Esophagus muscularis mucosa (tissue), 3 donors: ENCODE measurements around the gene IPO11.

Source experiments
- POLR2A ChIP-seq: fragments of 450-650 bp; IDR thresholded peaks from one replicate; pipeline ENCODE4 v1.6.1; 2017; ENCODE audit warnings: antibody characterized with exemption, moderate library complexity, mild to moderate bottlenecking, low read depth
- POLR2AphosphoS5 ChIP-seq, 2 donors: sonication (generic); formaldehyde crosslinking; IDR thresholded peaks; one replicate each; pipeline ENCODE4 v1.6.1; 2017; ENCODE audit warnings: antibody characterized with exemption in 2 of 2
- TF ChIP-seq, protein P1 (sequence below), 3 experiments: fragments of 200-600 bp in 2 of 3; fragments of 450-650 bp in 1 of 3; sonication (generic) in 2 of 3; IDR thresholded peaks; one replicate each; pipeline ENCODE4 v1.5.1; 2017 to 2019; ENCODE audit warnings: antibody characterized with exemption in 3 of 3, mild to moderate bottlenecking in 2 of 3, moderate library complexity in 1 of 3

DNA sequence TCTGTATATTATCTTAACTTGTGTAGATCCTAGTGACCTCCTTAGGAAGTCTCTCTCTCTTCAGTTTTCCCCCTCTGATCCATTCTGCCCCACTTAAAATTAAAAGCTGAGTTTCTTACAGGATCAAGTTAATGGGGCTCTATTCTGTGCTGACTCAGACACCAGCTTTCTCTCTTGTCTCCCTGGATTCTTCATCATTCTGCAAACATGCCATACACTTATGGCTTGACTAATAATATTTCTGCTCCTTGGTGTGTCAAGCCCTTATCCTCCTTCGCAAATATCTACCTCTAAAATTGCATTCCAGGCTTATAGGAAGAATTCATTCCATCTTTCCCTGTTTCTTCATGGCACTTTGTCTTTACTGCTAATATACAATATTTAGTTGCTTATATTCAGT, 184.1 kb downstream of the IPO11 start:
- TF ChIP-seq, protein P1, sequence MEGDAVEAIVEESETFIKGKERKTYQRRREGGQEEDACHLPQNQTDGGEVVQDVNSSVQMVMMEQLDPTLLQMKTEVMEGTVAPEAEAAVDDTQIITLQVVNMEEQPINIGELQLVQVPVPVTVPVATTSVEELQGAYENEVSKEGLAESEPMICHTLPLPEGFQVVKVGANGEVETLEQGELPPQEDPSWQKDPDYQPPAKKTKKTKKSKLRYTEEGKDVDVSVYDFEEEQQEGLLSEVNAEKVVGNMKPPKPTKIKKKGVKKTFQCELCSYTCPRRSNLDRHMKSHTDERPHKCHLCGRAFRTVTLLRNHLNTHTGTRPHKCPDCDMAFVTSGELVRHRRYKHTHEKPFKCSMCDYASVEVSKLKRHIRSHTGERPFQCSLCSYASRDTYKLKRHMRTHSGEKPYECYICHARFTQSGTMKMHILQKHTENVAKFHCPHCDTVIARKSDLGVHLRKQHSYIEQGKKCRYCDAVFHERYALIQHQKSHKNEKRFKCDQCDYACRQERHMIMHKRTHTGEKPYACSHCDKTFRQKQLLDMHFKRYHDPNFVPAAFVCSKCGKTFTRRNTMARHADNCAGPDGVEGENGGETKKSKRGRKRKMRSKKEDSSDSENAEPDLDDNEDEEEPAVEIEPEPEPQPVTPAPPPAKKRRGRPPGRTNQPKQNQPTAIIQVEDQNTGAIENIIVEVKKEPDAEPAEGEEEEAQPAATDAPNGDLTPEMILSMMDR (IDR thresholded peaks at IDR 0.05): no peak
- no peak for TF ChIP-seq POLR2AphosphoS5 (IDR thresholded peaks at IDR 0.05)
- TF ChIP-seq POLR2A: no peak
